ENCODE measurements around the gene SSRP1.

The SSRP1 gene

DNA sequence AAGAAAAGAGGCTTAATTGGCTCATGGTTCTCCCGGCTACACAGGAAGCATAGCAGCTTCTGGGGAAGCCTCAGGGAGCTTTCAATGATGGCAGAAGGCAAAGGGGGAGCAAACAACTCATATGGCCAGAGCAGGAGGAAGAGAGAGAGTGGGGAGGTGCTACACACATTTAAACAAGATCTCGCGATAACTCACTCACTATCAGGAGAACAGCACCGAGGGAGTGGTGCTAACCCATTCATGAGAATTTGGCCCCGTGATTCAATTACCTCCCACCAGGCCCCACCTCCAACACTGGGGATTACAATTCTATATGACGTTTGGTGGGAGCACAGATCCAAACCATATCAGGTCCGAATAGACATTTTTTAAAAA, 57.0 kb downstream of the SSRP1 start:
- no peak for DNase-seq (ENCODE audit: low spot score)
- TF ChIP-seq, protein P1, sequence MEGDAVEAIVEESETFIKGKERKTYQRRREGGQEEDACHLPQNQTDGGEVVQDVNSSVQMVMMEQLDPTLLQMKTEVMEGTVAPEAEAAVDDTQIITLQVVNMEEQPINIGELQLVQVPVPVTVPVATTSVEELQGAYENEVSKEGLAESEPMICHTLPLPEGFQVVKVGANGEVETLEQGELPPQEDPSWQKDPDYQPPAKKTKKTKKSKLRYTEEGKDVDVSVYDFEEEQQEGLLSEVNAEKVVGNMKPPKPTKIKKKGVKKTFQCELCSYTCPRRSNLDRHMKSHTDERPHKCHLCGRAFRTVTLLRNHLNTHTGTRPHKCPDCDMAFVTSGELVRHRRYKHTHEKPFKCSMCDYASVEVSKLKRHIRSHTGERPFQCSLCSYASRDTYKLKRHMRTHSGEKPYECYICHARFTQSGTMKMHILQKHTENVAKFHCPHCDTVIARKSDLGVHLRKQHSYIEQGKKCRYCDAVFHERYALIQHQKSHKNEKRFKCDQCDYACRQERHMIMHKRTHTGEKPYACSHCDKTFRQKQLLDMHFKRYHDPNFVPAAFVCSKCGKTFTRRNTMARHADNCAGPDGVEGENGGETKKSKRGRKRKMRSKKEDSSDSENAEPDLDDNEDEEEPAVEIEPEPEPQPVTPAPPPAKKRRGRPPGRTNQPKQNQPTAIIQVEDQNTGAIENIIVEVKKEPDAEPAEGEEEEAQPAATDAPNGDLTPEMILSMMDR (IDR thresholded peaks at IDR 0.05; ENCODE audit: extremely low read depth, missing control alignments) = no peak

DNA sequence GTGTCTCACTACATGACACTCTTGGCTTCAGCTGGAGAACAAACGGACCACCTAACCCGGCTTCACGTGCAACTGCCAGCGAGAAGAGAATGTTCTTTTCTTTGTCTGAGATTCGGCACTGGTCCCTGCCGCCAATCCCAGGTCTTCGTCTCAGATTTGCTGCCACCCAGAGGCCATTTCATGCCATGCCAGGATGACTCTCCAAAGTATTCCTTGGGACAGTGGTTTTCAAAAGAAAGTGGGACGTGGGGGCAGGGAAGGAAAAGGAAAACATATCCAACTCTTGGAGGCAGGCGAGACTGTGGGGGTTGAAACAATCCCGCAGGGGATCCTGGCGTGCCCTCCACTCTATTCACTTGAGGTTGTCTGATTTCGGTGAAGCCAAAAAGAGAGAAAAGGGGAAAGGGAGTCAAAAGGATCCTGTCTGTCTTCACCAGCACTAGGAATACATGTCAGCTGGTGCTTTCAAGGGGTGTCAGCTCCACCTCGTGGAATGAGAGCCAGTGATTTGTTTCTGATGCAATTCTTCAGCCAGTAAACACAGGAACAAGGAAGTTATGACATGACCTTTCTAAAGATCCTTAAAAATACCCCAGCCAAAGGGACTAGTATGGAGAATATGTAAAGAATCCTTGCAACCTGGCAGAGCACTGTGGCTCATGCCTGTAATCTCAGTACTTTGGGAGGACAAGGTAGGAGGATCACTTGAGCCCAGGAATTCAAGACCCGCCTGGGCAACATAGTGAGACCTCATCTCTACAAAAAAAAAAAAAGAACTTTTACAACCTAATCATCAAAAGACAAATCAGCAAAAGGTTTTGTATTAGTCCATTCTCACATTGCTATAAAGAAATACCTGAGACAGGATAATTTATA, 57.6 kb downstream of the SSRP1 start:
- peak; percentile 62 for DNase-seq (ENCODE audit: low spot score)
- TF ChIP-seq, protein P1 (IDR thresholded peaks at IDR 0.05; ENCODE audit: extremely low read depth, missing control alignments) = peak; percentile 79

- DNase-seq (ENCODE audit: low spot score) = no peak
- TF ChIP-seq, protein P1 (IDR thresholded peaks at IDR 0.05; ENCODE audit: extremely low read depth, missing control alignments) = no peak
Measured at GRCh38 chr11:57276971-57277675, 58.6 kb downstream of the SSRP1 start.

DNA sequence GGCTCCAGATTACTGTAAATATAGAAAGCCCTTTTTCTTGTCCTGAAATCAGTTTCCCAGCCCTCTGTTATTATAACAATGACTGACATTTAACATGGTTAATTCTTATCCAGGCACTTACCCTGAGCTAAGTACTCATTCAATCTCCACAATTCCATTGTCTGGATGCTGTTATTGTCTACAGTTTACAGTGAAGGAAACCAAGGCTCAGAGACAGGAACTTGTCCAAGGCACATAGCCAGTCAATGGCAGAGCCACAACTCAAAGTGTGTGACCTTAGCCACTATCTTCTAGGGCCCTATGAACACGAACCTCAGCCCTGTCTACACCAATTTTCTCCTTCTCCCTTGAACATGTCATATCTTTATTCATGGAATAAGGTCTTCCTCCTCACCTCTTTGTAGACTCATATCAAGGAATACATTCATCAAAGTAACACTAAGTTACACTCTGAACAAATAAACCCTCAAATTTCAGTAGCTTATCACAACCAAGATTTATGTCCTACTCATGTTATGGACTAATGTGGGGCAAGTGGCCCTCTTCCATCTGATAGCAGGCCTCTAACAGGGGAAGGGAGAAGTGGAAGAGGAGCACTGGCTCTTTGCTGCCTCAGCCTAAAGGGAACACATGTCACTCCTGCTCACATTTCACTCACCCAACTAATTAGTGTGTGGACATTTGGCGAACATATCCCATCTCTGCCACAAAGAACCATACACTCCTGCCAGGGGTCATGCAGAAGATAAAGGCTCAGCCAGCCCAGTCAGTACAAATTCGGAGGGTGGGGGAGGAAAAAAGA, 59.3 kb downstream of the SSRP1 start:
- no peak for DNase-seq (ENCODE audit: low spot score)
- TF ChIP-seq, protein P1 (IDR thresholded peaks at IDR 0.05; ENCODE audit: extremely low read depth, missing control alignments) = no peak
